Common myeloid progenitor, CD34-positive (primary cell): ENCODE data around the gene RANBP2. TPM values are rescaled to one million over a fixed set of nuclear protein-coding genes. Genes with fewer than 3 reads are reported as not detected.
"Not testable (repeated sequence)": the region's sequence is repeated elsewhere in the genome, so short reads cannot be mapped to it uniquely, and the experiment has no call there.

Experiments used
- CTCF ChIA-PET: fragments of 350-600 bp; sonication (Branson Sonifier 250); formaldehyde crosslinking; loops from one replicate; lab custom pipeline; 2021; ENCODE audit warnings: antibody characterized with exemption; lab: Charles Lee
- POLR2A ChIA-PET: fragments of 350-600 bp; sonication (Branson Sonifier 250); formaldehyde crosslinking; loops from one replicate; lab custom pipeline; 2021; ENCODE audit warnings: antibody characterized with exemption; lab: Charles Lee
- DNase-seq, 3 donors: peaks; one replicate each; pipeline versions ENCODE4 v3.0.0 to v3.0.0-alpha.2; 2013
- H3K27ac ChIP-seq, 2 experiments: 1 replicate in 1 of 2; 2 replicates in 1 of 2; pipeline ENCODE4 v1.7.0; 2013; ENCODE audit warnings: inconsistent platforms in 2 of 2, low read length in 2 of 2, mild to moderate bottlenecking in 2 of 2, low read depth in 1 of 2, moderate library complexity in 1 of 2; ENCODE audit not compliant: severe bottlenecking in 2 of 2, insufficient read depth in 1 of 2, poor library complexity in 1 of 2
- H3K27me3 ChIP-seq, 5 experiments: replicated peaks in 2 of 5; 1 replicate in 3 of 5; 2 replicates in 2 of 5; pipeline versions ENCODE4 v1.6.1 to v1.7.0; 2013; ENCODE audit warnings: low read length in 4 of 5, mild to moderate bottlenecking in 2 of 5, moderate library complexity in 2 of 5, inconsistent platforms in 1 of 5; ENCODE audit not compliant: insufficient read depth in 5 of 5, control insufficient read depth in 4 of 5
- H3K36me3 ChIP-seq, 4 experiments: 1 replicate in 2 of 4; 2 replicates in 2 of 4; pipeline versions ENCODE4 v1.6.1 to v1.7.0; 2013; ENCODE audit warnings: low read length in 3 of 4, control low read depth in 1 of 4, mild to moderate bottlenecking in 1 of 4; ENCODE audit not compliant: control insufficient read depth in 4 of 4, insufficient read depth in 4 of 4
- H3K4me1 ChIP-seq, 4 experiments: 1 replicate in 3 of 4; 2 replicates in 1 of 4; pipeline versions ENCODE4 v1.6.1 to v1.7.1; 2013; ENCODE audit warnings: low read length in 3 of 4, mild to moderate bottlenecking in 3 of 4, control low read depth in 1 of 4, inconsistent platforms in 1 of 4, moderate library complexity in 1 of 4; ENCODE audit not compliant: control insufficient read depth in 4 of 4, insufficient read depth in 4 of 4; ENCODE audit errors: control extremely low read depth in 1 of 4
- H3K4me3 ChIP-seq, 7 experiments: 1 replicate in 4 of 7; 2 replicates in 3 of 7; pipeline versions ENCODE4 v1.5.1 to v1.7.0; 2013; ENCODE audit warnings: mild to moderate bottlenecking in 7 of 7, low read length in 6 of 7, moderate library complexity in 6 of 7, inconsistent platforms in 2 of 7, low read depth in 2 of 7, control low read depth in 1 of 7; ENCODE audit not compliant: insufficient read depth in 4 of 7, control insufficient read depth in 1 of 7; ENCODE audit errors: extremely low read depth in 1 of 7
- H3K9me3 ChIP-seq, 5 experiments: 1 replicate in 4 of 5; 2 replicates in 1 of 5; pipeline versions ENCODE4 v1.6.1 to v1.7.1; 2013; ENCODE audit warnings: low read length in 4 of 5, mild to moderate bottlenecking in 2 of 5, inconsistent platforms in 1 of 5, low read depth in 1 of 5, moderate library complexity in 1 of 5; ENCODE audit not compliant: control insufficient read depth in 4 of 5, insufficient read depth in 2 of 5; ENCODE audit errors: control extremely low read depth in 1 of 5
- WGBS: methylation state at CpG from one replicate; pipeline ENCODE4 v1.1.5; 2013; ENCODE audit not compliant: insufficient coverage; 5-methylcytosine and 5-hydroxymethylcytosine counted together
- polyA plus RNA-seq: library from polyadenylated mRNA; unstranded; fragments of 120-200 nt; gene quantifications from one replicate; pipeline ENCODE4 v1.2.1, GENCODE V29; 2013

RANBP2 gene
- polyA plus RNA-seq: 43.5 TPM

- ChIA-PET CTCF (interaction anchor here (1.5 kb wide), 1 partner anchor 82 kb away, joined by 4 read pairs; no protein-coding TSS in a partner anchor), POLR2A (interaction anchor here (0.6 to 1.2 kb wide), 3 partner anchors 18 to 262 kb away, joined by 3 to 5 read pairs (median 3); no protein-coding TSS in a partner anchor)
- Histone ChIP-seq H3K9me3 (no peaks in the 10 kb centered on the region), H3K4me3 (peak within 1 kb of the TSS; percentile 61 to 96 (median 88)), H3K27me3 (no peaks in the 10 kb centered on the region), H3K27ac (peak within 1 kb of the TSS; percentile 77 to 89), H3K36me3 (no peaks in the 10 kb centered on the region), H3K4me1 (peaks cover 0 to 18% (median 14%) of the 10 kb centered on the region in 4 experiments)
- DNase-seq: peak; percentile 98
- under 1% methylated on average over 71 of the region's 97 CpGs for WGBS
These were observed at the start of gene RANBP2 for GRCh38 chr2:108719149-108720044. Gene RANBP2, plus strand, starts transcription at chr2:108719482. Its CDS starts 125 bp downstream, at chr2:108719607.

GRCh38 chr2:108670282-108670681 lies 49.0 kb upstream of the RANBP2 start:
- H3K9me3 ChIP-seq, H3K4me3 ChIP-seq, CTCF ChIA-PET, DNase-seq, H3K27me3 ChIP-seq, H3K36me3 ChIP-seq, POLR2A ChIA-PET, H3K27ac ChIP-seq: not testable (repeated sequence)
- H3K4me1 ChIP-seq: peaks cover 0 to 13% (median 2%) of the 10 kb centered on the region in 4 experiments
- no CpG with 5 or more reads among the region's 1 CpG for WGBS

GRCh38 chr2:108672200-108672805 lies 47.0 kb upstream of the RANBP2 start:
- DNase-seq, H3K27me3 ChIP-seq, H3K9me3 ChIP-seq, H3K4me3 ChIP-seq, POLR2A ChIA-PET, CTCF ChIA-PET: not testable (repeated sequence)
- peaks cover 0 to 25% (median 8%) of the 10 kb centered on the region in 4 experiments for H3K4me1 ChIP-seq
- no CpG with 5 or more reads among the region's 6 CpGs for WGBS
- H3K27ac ChIP-seq: peak overlapping the region; percentile 81
- H3K36me3 ChIP-seq: peaks cover 2 to 14% (median 9%) of the 10 kb centered on the region in 4 experiments

GRCh38 chr2:108676522-108676921 lies 42.8 kb upstream of the RANBP2 start:
- H3K4me3 ChIP-seq, POLR2A ChIA-PET, CTCF ChIA-PET, H3K27ac ChIP-seq, H3K9me3 ChIP-seq, H3K27me3 ChIP-seq, DNase-seq: not testable (repeated sequence)
- Histone ChIP-seq H3K4me1 (peaks cover 2 to 42% (median 21%) of the 10 kb centered on the region in 4 experiments), H3K36me3 (peaks cover 2 to 16% (median 9%) of the 10 kb centered on the region in 4 experiments)
- WGBS: no CpG with 5 or more reads among the region's 1 CpG

- H3K9me3 ChIP-seq, H3K27me3 ChIP-seq, H3K4me3 ChIP-seq, CTCF ChIA-PET, POLR2A ChIA-PET: not testable (repeated sequence)
- DNase-seq: peak in 2 of 3 donors; percentile 34 to 56
- Histone ChIP-seq H3K27ac (peak overlapping the region in 1 of 2 experiments; percentile 1), H3K36me3 (peaks cover 2 to 23% (median 11%) of the 10 kb centered on the region in 4 experiments), H3K4me1 (peaks cover 2 to 38% (median 20%) of the 10 kb centered on the region in 4 experiments)
- no CpG with 5 or more reads among the region's 4 CpGs for WGBS
These were observed 42.0 kb upstream of the RANBP2 start for GRCh38 chr2:108677239-108677744.

GRCh38 chr2:108678198-108678651 lies 41.1 kb upstream of the RANBP2 start:
- H3K27me3 ChIP-seq, H3K9me3 ChIP-seq, POLR2A ChIA-PET: not testable (repeated sequence)
- WGBS: no CpG with 5 or more reads among the region's 4 CpGs
- Histone ChIP-seq H3K4me3 (peak overlapping the region in 3 of 7 experiments; percentile 5 to 34 (median 13)), H3K4me1 (peaks cover 2 to 38% (median 20%) of the 10 kb centered on the region in 4 experiments), H3K27ac (peak overlapping the region; percentile 58 to 61), H3K36me3 (peaks cover 2 to 20% (median 8%) of the 10 kb centered on the region in 4 experiments)
- peak; percentile 71 to 93 (median 86) for DNase-seq
- CTCF ChIA-PET: interaction anchor here (0.9 kb wide), 1 partner anchor 42 kb away, joined by 3 read pairs; no protein-coding TSS in a partner anchor
